ENCODE data around the gene SDR39U1.

The SDR39U1 gene

DNA sequence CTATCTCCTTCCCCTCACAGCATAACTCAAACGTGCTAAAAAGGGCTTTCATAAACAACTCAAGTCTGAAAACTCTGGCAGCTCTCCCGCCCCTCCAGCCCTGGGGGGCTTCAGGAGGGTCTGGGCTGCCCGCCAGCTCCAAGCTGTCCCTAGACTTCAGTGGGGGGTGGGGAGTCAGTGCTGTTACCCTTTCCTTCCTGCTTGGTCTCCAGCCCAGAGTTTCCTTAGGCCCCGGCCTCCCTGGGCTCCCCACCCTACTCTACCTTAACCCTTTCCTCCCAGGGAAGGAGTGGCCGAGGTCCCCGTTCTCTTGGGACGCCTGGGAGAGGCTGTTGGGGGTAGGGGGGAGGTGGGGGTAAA lies 44.3 kb downstream of the SDR39U1 start:
- no peaks in the 10 kb centered on the region for H3K36me3 ChIP-seq (ENCODE audit: control insufficient read depth, insufficient read depth, low read length)
- TF ChIP-seq, protein P1, sequence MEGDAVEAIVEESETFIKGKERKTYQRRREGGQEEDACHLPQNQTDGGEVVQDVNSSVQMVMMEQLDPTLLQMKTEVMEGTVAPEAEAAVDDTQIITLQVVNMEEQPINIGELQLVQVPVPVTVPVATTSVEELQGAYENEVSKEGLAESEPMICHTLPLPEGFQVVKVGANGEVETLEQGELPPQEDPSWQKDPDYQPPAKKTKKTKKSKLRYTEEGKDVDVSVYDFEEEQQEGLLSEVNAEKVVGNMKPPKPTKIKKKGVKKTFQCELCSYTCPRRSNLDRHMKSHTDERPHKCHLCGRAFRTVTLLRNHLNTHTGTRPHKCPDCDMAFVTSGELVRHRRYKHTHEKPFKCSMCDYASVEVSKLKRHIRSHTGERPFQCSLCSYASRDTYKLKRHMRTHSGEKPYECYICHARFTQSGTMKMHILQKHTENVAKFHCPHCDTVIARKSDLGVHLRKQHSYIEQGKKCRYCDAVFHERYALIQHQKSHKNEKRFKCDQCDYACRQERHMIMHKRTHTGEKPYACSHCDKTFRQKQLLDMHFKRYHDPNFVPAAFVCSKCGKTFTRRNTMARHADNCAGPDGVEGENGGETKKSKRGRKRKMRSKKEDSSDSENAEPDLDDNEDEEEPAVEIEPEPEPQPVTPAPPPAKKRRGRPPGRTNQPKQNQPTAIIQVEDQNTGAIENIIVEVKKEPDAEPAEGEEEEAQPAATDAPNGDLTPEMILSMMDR (IDR thresholded peaks at IDR 0.05; ENCODE audit: insufficient read depth, low read length, poor library complexity, severe bottlenecking), result no peak
- H3K4me3 ChIP-seq (replicated peaks; ENCODE audit: low read depth, low read length), result no peak overlapping the region
- H3K27me3 ChIP-seq (replicated peaks; ENCODE audit: control insufficient read depth, insufficient read depth, low read length), result peaks cover 1% of the 10 kb centered on the region
- DNase-seq (ENCODE audit: extremely low read depth, insufficient read length), result no peak

DNA sequence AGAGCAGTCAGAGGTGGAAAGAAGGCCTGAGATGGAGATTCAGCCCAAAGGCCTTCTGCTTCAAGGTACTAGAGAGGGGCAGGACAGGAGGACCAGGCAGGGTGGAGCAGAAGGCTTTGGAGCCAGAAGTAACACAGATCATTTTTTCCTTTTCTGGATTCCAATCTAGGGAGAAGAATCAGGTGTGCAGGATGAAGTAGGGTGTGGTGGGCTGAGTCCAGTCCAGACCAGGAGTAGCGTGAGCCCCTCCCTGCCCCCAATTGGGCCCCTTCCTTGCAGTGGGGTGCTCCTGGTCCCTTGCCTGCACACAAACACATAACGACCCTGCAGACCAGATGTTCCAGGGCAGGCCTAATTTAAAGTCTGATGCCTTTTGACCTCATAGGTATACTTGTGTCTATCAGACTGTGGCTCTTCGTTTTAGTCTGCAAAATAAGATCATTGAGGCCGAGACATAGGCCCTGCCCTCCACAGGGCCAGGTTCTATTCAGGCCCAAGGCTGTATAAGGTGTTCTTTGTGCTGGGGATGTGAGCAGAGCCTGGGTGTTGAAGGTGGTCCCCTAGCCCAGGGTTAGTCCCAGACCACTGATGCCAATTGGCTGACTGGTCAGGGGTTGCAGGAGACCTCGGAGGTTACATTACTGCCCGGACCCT lies 44.8 kb downstream of the SDR39U1 start:
- peaks cover 1% of the 10 kb centered on the region for H3K27me3 ChIP-seq (replicated peaks; ENCODE audit: control insufficient read depth, insufficient read depth, low read length)
- TF ChIP-seq, protein P1 (IDR thresholded peaks at IDR 0.05; ENCODE audit: insufficient read depth, low read length, poor library complexity, severe bottlenecking), result no peak
- no peaks in the 10 kb centered on the region for H3K36me3 ChIP-seq (ENCODE audit: control insufficient read depth, insufficient read depth, low read length)
- DNase-seq (ENCODE audit: extremely low read depth, insufficient read length), result no peak
- no peak overlapping the region for H3K4me3 ChIP-seq (replicated peaks; ENCODE audit: low read depth, low read length)

DNA sequence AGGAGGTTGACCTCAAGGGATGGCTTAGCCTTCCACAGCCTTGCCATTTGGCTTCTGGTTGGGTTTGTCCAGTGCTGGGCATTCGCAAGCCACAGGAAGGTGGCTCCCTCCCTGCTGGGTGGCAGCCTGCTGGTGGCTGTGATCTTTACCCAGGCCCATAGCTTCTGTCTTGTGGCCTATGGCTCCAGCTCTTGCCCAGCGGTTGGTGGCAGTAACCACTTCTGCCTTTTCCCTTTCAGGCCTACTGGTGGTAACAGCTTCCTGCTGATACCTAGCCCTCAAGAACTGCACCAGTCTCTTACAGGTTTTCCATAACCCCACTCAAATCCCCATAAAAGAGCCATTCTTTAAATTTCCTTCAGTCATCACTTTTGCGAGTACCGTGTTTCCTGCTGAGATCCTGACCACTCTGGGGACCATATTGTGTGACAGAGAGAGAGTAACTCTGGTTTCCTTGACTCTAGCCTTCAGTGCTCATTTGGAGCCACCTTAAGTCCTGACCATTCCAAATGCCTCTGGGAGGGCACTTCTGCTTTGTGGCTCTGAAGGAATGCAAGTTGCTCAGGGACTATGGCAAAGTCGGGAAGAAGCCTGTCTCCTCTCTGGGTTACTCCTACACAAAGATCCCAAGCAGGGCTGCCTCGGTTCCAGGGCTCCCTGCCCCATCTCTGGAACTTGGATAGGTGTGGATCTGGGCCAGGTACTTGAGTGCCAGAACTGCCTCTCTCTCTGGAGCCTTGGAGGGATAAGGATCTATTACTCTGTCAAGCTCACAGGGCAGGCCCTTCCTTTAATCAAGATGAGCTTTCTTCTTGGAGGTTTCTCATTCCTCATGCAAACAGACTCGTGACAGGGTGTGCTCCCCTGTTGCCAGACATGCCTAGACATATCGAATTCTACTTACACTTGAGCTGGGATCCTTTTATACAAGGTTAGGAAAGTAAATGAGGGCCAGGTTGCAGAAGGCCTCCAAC lies 46.7 kb downstream of the SDR39U1 start:
- no peak overlapping the region for H3K4me3 ChIP-seq (replicated peaks; ENCODE audit: low read depth, low read length)
- no peaks in the 10 kb centered on the region for H3K36me3 ChIP-seq (ENCODE audit: control insufficient read depth, insufficient read depth, low read length)
- TF ChIP-seq, protein P1 (IDR thresholded peaks at IDR 0.05; ENCODE audit: insufficient read depth, low read length, poor library complexity, severe bottlenecking), result no peak
- no peak for DNase-seq (ENCODE audit: extremely low read depth, insufficient read length)
- peaks cover 1% of the 10 kb centered on the region for H3K27me3 ChIP-seq (replicated peaks; ENCODE audit: control insufficient read depth, insufficient read depth, low read length)

DNA sequence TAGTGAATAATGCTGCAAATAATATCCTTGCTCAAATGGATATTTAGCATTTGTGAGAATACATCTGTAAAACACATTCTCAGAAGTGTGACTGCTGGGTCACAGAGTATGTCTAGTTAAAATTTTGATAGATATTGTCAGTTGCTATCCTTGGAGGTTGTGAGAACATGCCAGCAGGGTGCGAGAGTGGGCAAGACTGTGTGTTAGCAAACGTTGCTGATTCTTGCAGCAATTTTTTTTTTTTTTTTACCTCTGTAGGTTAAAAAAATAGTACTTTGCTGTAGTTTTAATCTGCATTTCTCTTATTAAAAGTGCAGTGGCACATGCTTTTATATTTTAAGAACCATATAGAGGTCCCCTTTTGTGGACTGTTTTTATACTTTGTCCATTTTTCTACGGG lies 48.3 kb downstream of the SDR39U1 start:
- no peak overlapping the region for H3K4me3 ChIP-seq (replicated peaks; ENCODE audit: low read depth, low read length)
- DNase-seq (ENCODE audit: extremely low read depth, insufficient read length), result no peak
- H3K27me3 ChIP-seq (replicated peaks; ENCODE audit: control insufficient read depth, insufficient read depth, low read length), result no peaks in the 10 kb centered on the region; the same call in none of the 2 replicates
- H3K36me3 ChIP-seq (ENCODE audit: control insufficient read depth, insufficient read depth, low read length), result no peaks in the 10 kb centered on the region
- TF ChIP-seq, protein P1 (IDR thresholded peaks at IDR 0.05; ENCODE audit: insufficient read depth, low read length, poor library complexity, severe bottlenecking), result no peak

DNA sequence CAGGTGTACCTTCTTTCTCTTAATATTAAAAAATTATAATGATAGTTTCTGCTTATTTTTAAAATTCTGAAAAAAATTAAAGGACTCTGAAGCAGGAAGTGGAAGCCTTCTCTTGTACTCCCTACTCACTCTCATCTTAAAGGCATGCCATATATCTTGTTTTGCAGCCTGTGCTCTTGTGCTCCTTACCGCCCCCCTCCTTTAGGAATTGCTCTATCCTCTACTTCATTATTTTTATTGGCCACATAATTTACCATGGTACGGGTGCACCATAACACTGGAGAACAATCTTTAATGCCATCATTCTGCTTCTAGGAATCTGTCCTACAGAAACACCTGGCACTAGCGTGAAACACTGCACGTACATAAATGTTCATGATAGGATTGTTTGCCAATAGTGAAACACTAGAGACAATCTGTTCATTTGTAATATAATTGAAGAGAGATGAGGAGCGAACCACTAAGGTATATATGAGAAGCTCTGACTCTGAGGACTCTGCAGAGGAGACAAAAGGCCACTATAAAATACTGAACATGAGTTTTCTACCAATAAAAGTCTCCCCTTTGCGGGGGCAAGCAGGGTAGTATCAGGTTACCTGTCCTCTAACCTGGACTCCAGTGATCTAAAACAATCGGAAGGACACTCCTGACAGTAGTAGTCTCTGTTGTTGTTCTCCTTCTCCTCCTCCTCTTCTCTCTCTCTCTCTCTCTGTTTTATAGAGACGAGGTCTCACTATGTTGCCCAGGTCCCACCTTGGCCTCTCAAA lies 50.1 kb downstream of the SDR39U1 start:
- Histone ChIP-seq H3K4me3 (replicated peaks; ENCODE audit: low read depth, low read length) (no peak overlapping the region), H3K36me3 (ENCODE audit: control insufficient read depth, insufficient read depth, low read length) (no peaks in the 10 kb centered on the region), H3K27me3 (replicated peaks; ENCODE audit: control insufficient read depth, insufficient read depth, low read length) (no peaks in the 10 kb centered on the region; the same call in 1 of the 2 replicates)
- TF ChIP-seq, protein P1 (IDR thresholded peaks at IDR 0.05; ENCODE audit: insufficient read depth, low read length, poor library complexity, severe bottlenecking), result no peak
- no peak for DNase-seq (ENCODE audit: extremely low read depth, insufficient read length)

Measured in GM06990 (cell line).